Measurements from ENCODE around the gene WDR49. TPM values are rescaled to one million over a fixed set of nuclear protein-coding genes. Genes with fewer than 3 reads are reported as not detected.

Gene WDR49
- 0.07 and 0.56 TPM in 2 replicates for total RNA-seq

DNA sequence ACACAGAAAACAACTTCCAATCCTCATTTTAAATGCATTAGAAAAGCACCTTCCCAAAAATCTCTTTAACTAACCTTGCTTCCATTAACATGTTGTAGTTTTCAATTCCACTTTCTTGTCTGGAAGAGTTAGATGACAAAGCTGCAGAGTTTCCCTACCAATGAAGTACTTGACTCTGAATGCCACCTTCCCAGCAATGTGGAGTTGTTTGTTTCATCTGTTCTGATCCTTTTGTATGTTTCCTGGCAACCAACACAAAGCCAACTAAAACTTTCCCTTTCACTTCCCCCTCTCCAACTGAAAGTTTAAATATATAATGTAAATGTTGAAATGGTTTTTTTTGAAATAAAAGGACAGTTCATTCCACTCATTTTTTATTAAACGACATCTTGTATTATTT, at the start of gene WDR49:
Gene WDR49 (minus strand): TSS at position 183 of the 400 bp plus-strand sequence. CDS start 517 bp downstream, outside the sequence.

DNA sequence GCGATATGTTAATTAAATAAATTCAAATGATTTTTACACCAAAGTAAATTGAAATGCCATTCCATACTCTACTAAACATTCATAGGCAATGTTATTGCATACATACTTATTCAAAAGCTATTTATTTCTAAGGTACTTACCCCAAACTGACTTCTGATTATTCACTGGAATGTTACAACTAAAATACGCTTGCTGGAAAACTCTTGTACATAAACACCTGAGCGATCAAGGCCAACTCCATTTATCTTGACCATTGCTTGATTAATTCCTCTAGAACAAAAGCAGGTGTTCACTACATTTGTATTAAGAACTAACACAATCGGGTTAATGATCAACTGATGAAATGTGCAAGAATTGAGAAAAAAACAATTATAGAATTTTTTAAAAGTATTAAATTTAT, 179.9 kb downstream of the WDR49 start, which contains the start of gene SERPINI2:
Gene SERPINI2 (minus strand): TSS at position 180 of the 400 bp plus-strand sequence. CDS start 2,208 bp downstream, outside the sequence.

Other genes with a start within 250 kb of the WDR49 start
- gene SERPINI2, start 179.9 kb downstream of the WDR49 start, total RNA-seq: not detected in 2 replicates
- gene PDCD10, start 81.0 kb upstream of the WDR49 start, total RNA-seq: 46.4 and 53.9 TPM in 2 replicates
- 4.3 and 7.6 TPM in 2 replicates for gene SERPINI1, start 81.8 kb upstream of the WDR49 start, total RNA-seq